ENCODE results near the gene TMEM191B.
"Not testable (repeated sequence)": the region's sequence is repeated elsewhere in the genome, so short reads cannot be mapped to it uniquely, and the experiment has no call there.

Gene TMEM191B

GRCh38 chr22:18558516-18558915 lies 30.9 kb downstream of the TMEM191B start:
- not testable (repeated sequence) for DNase-seq (ENCODE audit: low spot score)

DNA sequence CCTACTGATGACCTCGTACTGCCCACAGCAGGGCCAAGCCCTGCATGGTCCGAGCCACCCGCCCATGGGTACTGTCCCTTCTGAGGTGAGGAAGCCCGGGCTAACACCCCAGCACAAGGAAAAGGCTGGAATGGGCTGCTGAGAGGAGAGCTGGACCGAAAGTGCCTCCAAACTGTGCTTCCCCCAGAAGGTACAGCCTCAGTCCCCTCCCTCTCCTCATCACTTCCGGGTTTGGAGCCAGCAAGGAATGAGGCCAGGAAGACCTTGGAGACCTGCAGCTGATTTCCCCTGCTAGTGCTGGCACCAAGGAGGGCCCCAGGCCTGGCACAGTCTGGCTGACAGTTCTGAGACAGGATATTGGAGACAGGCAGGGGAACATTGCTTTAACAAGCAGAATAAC lies 31.3 kb downstream of the TMEM191B start:
- not testable (repeated sequence) for DNase-seq (ENCODE audit: low spot score)

- DNase-seq (ENCODE audit: low spot score) = not testable (repeated sequence)
Measured at GRCh38 chr22:18560099-18560974, 32.7 kb downstream of the TMEM191B start.

DNA sequence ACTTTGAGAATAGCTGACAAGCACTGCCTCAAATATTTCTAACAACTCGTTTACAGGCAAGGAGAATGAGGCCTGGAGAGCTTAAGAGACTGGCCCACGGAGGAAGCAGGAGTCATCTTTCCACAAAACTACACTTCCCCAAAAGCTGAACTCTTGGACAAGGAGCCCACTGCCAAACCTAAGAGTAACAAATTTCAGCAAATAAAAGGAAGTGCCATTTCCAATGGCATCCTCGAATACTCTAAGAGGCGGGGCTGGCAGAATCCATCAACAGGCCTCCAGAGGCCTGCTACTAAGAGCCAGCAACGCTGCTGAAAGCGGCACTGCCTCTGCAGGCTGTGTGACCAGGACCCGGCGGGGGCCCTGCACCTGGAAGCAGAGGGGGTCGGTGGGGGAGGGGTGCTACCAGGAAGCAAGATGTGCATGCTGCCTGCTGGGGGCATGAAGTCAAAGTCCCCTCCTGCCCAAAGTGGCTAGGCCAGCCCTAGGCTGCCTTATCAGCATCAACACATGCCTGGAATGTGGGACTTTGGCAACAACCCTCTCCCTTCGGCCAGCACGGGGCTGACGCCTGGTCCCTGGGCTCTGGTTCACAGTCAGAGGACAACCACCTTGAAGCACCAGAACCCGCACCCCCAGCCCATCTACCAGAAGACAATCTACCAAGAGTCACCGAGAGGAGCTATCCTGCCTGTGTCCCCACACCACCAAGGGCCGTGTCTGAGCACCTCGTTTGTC lies 43.1 kb downstream of the TMEM191B start:
- DNase-seq (ENCODE audit: low spot score) = not testable (repeated sequence)

- not testable (repeated sequence) for DNase-seq (ENCODE audit: low spot score)
Measured at GRCh38 chr22:18573483-18574164, 46.0 kb downstream of the TMEM191B start.

- DNase-seq (ENCODE audit: low spot score) = not testable (repeated sequence)
Measured at GRCh38 chr22:18574555-18574954, 47.0 kb downstream of the TMEM191B start.

- not testable (repeated sequence) for DNase-seq (ENCODE audit: low spot score)
Measured at GRCh38 chr22:18575686-18576085, 48.1 kb downstream of the TMEM191B start.

DNA sequence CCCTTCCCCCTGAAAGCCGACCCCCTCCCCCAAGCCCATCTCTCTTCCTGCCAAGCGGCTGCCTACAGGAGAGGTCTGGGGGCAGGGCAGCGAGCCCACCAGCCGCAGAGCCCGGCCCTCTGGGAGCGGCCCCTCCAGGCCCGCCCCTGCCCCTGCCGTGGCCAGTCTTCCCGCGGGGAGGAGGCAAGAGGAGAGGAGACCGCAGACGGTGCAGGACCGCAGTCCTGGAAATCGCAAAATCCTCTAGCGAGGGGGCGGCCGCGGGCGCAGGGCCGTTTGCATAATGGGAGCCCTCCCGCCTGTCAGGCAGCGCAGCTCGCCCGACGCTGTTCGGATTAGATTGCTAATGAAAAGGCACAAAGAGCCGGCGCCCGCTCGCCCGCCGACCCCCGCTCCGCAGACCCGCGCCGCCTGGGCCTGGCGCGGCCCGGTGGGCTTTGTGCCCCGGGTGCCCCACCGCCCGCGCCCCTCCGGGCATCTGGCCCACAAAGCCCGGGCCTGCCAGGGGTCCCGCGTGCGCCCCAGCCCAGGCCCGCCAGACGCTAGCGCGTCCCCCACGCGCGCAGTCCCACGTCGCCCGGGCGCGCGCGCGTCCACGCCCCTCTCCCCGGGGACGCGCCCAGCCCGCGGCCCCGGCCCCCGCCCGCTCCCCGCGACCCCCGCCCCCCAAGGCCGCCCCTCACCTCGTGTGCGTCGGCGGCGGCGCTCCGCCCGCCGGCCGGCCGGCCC lies 49.7 kb downstream of the TMEM191B start:
- not testable (repeated sequence) for DNase-seq (ENCODE audit: low spot score)

DNA sequence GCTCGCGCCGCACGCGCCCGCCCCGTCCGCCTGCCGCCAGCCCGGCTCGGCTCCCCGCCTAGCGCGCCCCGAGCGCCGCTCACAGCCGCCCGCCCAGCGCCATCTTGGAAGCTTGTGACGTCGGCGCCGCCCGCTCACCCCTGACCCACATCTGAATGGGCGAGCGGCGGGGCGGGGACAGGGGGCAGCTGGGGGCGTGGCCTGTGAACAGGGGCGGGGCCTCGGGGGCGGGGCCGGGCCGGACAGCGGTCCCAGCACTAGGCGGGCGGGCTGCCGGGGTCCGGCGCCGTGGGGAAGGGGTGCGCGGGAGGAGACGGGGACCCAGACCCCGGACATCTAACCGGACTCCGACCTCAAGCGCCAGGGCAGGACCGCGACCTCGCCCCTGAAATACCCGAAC lies 50.2 kb downstream of the TMEM191B start:
- not testable (repeated sequence) for DNase-seq (ENCODE audit: low spot score)

Data from NAMALWA (cell line).